Renal cortex interstitium (tissue), 11 donors: ENCODE results near the gene REXO1. TPM values are rescaled to one million over a fixed set of nuclear protein-coding genes. Genes with fewer than 3 reads are reported as not detected.
"Not testable (repeated sequence)": the region's sequence is repeated elsewhere in the genome, so short reads cannot be mapped to it uniquely, and the experiment has no call there.

Experiments used
- DNase-seq, 11 donors: peaks; one replicate each; pipeline ENCODE4 v3.0.0-alpha.2; 2013; ENCODE audit warnings: low read depth in 9 of 11, low spot score in 4 of 11; ENCODE audit errors: extremely low read depth in 1 of 11
- polyA plus RNA-seq, 3 donors: library from polyadenylated mRNA; unstranded; fragments of 120-200 nt; gene quantifications; one replicate each; pipeline ENCODE4 v1.2.1, GENCODE V29; 2013; ENCODE audit not compliant: insufficient read length in 3 of 3

The REXO1 gene
- polyA plus RNA-seq, 3 donors, result 23.3 to 32.7 (median 32.6) TPM

DNA sequence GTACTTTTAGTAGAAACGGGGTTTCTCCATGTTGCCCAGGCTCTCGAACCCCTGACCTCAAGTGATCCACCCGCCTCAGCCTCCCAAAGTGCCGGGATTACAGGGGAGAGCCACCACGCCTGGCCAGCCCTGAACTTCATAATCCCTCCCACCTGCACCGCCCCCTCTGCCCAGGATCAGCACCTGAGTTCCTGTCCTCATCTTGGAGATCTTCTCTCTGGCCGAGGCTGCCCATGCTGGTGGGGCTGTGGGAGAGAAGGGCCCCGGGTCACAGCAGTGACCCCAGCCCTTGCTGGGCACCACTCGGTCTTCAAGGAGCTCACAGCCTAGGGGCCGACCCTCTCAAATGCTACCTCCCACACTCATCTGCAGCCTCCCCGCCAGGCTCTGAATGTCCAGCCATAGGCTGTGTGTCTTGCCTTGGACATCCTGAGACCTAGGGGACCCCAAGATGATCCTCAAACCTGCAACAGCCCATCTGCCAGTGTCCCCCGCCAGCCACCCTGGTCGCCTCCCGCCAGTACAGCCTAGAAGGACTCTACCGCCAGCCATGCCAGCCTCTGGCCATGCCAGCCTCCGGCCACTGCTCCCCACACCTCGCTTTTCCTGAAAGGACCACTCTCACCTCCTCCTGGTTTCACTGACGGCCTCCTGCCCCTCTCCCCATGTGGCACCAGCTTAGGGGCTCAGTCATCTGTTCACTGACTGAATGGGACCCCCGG, 37.7 kb downstream of the REXO1 start:
- DNase-seq, result no peak

DNA sequence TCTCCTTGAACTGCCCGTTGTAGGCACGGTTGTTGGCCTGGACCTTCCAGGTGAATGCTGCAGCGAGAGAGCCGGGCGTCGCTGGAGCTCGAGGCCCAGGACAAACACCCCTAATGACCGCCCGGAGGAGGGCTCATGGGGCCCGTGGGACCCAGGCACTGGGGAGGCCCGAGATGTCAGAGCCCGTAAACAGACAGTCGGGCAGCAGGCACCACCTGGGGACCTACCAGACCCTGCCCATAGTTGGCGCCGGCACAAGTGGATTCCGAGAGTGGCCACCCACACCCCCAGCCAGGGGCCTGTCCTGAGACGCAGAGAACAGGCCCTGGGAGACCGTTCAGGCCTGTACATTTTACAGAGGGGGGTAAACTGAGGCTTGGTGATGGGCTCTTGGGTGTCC, 38.6 kb downstream of the REXO1 start:
- DNase-seq, result no peak

DNA sequence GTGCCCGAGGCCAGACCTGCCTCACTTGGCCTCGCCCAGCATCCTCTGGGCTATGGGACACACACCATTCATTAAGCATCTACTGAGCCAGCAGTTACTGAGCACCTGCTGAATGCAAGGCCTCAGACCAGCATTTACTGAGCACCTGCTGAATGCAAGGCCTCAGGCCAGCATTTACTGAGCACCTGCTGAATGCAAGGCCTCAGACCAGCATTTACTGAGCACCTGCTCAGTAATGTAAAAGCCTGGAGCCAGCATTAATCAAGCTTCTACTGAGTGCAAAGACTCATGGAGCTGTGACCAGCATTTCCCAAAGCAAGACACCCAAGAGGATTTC, 39.9 kb downstream of the REXO1 start:
- no peak for DNase-seq

DNA sequence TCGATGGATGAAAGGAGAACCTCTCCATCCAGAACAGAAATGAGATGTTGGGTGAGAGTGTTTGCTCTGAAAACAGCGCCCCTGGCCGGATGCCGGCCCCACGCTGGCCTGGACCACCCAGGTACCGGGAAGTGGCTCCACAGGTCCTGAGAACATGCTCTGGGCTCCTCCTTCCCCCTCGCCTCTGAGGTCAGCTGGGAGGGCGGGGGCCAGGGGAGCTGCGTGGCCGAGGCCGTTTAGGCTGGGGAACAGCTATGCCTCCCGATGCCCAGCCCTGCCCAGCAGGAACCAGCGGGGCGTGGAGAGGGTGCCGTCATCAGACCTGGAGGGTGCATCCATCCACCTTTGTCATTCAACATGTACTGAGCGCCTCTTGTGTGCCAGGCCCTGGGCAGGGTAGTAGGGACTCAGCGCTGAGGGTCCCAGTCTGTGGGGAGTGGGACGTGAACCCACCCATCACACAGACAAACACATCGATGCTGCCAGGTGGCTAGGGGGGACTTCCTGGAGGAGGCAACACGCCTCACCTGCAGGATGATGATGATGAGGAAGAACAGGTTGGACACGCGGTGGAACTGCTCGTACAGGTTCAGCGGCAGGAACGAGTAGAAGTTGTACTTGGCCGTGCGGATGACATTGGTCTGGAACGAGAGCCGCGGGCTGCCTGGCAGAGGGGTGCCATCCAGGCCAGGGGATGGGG, 40.4 kb downstream of the REXO1 start:
- no peak for DNase-seq

DNA sequence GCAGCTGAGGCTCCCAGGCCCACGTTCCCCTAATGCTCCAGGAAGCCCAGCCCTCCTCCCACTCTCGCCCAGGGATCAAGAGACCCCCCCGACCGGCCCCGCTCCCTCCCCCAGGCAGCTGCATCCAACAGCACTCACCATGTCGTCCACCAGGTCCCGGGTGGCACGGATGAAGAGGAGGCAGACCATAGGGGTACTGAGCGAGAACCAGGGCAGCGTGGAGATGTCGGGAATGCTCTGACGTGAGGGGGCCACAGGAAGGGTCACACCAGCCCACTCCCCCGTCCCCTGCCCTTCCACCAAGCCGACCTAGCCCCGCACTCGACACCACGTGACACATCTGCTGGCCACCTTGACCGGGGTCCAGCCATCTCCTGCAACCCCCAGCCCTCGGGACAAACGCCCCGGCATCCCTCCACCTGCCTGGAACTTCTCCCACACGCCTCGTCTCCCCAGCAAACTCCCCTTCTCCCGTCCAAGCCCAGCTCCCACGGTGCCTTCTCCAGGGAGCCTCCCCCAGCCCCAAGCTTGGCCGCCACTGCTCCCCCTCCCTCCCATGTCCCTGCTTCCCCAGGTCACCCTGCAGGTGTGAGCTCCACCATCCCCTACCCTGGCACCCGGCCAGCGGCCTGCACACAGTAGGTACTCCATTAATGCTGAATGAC, 41.1 kb downstream of the REXO1 start:
- DNase-seq, result no peak

DNA sequence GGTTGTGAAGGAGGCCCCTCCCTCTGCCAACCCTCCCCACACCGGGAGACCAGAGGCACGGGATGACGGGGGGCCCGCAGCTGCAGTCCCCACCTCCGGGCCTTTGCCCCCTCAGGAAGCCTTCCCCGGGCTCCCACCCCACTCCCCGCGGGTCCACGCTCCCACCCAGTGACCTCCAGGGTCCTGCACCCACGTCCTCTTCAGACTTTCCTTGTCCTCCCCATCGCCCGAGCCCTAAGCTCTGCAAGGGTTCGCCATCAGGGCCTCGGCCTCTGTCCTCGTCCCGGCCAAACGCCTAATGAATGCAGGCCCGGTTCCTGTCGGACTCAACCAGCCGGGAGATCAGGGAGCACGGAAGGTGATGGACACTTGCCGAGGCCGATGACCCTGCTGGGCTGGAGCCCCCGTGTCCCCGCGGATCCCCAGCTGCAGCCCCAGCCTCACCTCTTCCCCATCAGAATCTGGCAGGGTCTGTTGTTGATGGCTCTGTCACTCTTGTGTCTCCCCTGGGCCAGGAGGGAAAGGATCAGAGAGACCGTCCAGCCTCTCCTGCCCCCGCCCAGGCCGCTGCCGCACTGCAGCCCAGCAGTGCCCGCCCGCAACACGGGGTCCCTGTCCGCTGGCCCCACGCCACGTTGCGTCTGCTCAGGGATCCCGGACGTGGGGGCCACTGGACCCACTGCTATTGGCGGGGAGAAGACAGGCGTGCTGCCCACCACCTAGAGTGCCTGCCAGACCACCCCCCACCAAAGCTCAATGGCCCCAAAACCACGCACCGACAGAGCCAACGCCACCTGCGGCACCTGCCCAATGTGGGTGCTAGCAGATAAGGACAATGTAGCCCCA, 41.9 kb downstream of the REXO1 start:
- no peak for DNase-seq

DNA sequence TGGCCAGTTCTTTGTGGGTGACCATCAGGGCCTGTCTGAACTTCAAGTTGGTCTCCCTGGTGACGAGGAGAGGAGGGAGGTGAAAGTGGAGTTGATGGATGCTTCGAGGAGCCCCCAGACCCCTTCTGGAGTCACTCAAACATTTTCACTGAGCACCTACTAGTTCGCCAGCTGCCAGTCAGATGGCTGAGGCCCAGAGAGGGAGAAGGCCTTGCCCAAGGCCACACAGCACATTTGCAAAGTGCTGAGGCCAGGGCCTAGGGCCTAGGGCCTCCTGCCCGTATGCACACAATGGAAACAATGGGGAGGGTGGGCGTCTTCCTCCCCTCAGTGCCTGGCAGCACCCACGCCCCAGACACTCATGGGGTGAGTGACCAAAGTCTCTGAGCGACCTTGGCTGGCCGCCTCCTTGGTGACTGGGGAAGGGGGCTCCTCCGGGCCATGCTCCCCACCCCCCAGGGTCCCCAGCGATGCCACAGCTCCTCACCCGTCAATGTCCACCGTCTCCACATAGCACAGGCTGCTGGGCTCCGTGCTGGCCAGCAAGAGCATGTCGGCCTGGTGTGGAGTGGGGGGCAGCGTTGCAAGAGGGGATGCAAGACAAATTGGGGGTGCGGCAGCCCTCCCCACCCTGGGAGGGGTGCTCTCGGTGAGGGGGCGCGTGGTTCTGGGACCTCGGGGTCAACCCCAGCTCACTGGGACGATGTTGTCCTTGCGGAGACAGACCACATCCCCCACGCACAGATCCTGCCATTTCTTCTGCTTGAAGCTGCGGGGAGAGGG, 42.7 kb downstream of the REXO1 start:
- no peak for DNase-seq

DNA sequence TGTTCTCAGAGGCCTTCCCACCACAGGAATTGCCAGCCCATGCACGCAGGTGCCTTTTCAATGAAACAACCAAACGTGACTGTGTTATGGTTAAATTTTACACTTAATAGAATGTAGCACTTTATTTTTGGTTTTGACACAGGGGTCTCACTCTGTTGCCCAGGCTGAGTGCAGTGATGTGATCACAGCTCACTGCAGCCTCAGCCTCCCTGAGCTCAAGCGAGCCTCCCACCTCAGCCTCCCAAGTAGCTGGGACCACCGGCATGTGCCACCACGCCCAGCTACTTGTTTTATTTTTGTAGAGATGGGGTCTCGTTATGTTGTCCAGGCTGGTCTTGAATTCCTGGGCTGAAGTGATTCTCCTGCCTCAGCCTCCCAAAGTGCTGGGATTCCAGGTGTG, 43.4 kb downstream of the REXO1 start:
- no peak for DNase-seq

DNA sequence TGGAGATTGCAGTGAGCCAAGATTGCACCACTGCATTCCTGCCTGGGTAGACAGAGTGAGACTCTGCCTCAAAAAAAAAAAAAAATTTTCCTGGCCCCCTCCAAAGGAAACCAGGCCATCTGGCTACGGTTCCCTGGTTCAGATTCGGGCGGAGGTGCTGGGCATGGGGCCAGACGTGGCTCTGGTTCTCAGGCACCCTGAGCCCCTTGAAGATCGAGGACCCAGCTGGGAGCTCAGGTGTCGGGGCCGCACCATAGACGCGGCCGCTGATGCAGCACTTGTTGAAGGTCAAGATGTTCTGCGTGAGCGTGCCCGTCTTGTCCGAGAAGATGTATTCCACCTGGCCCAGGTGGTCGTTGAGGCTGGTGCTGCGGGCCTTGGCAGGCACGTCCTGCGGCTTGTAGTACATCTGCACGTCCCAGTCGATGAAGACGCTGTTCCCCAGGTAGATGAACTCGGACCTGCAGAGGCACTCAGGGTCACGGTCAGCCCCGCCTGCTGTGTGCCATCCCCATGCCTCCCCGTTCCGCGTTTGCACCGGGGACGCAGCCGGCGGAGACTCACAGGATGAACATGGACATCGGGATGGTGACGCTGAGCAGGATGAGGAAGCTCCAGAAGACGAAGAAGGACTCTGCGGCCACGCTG, 48.5 kb downstream of the REXO1 start:
- DNase-seq, result no peak

DNA sequence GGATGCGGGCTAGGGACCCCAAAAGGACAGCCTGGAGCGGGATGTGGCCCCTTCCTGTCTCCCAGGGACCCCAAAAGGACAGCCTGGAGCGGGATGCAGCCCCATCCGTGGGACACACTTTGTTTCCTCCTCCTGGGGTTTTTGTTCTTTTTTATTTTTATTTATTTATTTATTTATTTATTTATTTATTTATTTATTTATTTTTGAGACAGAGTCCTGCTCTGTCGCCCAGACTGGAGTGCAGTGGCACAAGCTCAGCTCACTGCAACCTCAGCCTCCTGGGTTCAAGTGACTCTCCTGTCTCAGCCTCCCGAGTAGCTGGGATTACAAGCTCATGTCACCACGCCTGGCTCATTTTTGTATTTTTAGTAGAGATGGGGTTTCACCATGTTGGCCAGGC, 51.0 kb downstream of the REXO1 start:
- not testable (repeated sequence) for DNase-seq

DNA sequence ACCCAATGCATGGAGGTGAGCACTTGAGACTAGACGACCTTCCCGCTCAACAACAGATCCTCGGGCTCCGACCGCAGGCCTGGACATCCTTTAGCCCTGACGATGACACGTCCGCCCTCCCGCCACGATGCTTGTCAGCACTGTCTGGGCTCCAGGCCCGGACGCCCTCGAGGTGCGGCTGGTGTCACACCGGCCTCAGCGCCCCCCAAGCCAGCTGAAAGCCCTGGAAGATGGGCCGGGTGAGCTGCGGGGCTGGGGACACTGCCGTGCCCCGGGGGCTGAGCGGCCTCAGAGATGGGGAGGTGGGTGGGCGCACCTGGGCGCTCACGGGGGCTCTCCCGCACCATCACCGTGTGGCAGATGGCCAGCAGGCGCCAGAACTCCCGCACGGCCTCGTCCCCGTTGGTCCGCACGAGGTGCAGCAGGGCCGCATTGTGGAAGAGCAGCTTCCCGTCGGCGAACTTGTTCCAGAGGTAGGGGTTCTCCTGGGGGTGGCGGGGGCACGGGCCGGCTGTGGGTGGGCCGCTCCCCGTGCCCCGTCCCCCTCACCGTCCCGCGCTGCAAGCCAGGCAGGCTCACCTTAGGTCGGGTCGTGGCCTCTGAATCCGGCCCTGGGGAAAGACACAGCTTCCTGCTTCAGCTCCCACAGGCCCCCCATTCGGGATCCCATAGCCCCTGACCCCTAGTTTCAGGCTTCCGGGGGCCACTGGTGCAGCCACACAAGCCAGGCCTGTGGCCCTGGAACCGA, 51.7 kb downstream of the REXO1 start:
- DNase-seq, result no peak

DNA sequence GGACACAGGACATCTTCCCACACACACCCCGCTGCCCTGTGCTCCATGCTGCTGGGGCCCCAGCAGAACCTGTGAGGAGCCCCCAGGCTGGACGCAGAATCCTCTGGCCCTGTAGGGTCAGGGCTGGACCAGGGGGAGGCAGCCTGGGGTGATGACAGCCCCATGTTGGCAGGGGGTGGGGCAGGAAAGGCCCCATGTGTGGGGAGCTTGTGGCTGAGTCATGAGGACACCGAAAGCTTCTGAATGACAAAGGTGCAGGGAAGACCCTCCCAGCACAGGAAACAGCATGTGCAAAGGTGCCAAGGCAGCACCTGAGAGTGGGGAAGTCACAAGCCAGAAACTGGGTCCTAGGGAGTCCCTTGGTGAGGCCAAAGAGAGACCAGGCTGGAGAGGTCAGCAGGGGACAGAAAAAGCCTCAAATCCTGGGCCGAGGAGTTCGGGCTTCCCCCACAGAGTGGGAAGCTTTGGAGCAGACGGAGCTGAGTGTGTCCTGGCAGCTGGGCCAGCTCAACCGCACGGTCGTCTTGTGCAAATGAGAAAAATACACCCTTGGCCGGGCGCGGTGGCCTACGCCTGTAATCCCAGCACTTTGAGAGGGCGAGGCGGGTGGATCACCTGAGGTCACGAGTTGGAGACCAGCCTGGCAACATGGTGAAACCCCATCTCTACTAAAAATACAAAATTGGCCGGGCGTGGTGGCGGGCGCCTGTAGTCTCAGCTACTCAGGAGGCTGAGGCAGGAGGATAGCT, 53.7 kb downstream of the REXO1 start:
- no peak for DNase-seq

DNA sequence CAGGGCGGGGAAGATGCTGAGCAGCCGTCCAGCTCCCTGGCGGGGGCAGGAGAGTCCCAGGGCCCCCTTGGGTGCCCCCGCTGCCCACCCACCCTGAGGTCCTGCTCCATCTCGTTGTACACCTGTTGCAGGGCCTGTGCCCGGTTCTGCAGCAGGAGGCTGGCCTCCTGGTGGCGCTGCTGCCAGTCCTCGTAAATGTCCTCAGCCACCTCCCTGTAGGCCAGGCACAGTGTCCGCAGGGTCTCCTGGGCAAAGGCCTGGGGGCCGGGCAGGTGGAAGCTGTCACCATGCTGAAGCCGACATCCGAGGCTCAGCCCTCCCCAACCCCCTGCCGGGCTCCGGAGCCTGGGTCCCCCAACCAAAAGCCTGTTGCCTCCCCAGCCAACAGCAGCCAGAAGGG, 56.4 kb downstream of the REXO1 start:
- no peak for DNase-seq

DNA sequence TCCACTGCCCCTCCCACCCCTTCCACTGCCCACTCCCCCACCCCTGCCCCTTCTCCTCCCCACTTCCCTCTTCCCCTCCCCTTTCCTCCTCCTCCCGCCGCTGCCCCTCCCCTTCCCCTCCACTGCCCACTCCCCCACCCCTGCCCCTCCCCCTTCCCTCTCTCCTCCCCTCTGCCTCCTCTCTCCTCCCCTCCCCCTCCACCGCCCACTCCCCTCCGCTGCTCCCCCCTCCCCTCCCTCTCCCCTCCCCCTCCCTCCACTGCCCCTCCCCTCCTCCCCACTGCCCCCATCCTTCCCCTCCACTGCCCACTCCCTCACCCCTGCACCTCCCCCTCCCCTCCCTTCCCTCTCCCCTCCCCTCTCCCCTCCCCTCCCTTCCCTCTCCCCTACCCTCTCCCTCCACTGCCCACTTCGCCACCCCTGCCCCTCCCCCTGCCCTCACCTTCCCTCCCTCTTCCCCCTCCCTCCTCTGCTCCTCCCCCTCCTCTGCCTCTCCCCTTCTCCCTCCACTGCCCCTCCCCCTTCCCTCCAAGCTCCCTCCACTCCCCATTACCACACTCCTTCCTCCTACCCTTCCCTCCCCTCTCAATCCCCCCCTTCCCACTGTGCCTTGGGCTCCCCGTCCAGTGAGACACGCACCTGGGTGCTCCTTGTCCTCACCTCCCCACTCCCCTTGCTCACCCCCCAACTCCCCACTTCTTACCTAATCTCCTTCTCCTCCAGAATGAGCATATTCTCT, 58.1 kb downstream of the REXO1 start:
- no peak for DNase-seq

DNA sequence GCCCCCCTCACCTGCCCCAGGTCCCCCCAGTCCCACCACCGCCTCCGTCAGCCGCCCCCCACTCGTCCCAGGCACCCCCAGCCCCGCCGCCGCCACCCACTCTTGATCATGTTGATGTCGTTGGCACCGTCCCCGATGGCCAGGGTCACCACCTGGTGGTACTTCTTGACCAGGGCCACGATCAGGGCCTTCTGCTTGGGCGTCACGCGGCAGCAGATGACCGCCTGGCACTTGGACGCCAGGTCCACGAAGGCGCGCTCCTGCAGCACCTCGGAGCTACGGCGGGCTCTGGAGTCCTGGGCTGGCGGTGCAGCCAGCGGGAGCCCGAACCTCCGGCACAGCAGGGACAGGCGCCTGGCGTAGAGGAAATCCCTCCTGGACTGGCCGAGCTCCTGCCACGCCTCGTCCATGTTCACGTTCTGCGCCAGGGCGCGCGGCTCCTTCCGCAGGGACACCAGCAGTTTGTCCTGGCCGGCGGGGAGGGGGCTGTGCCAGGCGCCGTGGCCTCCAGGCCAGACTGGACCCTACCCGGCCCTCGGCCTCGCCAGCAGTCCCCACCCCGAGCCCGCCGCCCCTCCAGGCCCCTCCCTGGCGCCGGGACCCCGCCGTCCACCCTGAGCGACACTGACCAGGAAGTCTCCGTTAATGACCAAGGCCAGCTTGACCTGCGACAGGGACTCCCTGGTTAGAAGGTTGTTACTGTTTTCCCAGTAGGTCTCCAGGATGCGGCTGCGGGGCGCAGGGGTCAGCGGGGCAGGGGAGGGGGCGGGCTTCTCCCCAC, 58.8 kb downstream of the REXO1 start:
- no peak for DNase-seq

DNA sequence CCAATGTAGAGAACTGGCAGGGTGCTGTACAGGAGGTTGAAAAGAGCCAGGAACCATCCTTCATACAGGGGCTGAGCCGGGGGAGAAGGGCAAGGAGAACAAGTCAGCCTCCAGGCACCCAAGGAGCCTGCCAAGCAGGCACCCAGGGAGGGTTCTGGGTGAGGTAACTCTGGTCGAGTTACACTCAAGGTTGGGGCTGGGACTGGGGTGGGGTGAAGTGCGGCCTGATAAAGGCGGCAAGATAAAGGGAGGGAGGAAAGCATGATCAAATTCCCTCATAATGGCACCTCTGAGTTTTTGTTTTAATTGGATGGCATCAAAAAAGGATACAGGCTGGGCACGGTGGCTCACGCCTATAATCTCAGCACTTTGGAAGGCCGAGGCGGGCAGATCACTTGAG, 61.2 kb downstream of the REXO1 start:
- no peak for DNase-seq
